GM21423 (cell line): ENCODE results near the gene CDIPT.
"Not testable (repeated sequence)": the region's sequence is repeated elsewhere in the genome, so short reads cannot be mapped to it uniquely, and the experiment has no call there.

Experiments
- ATAC-seq: cut with Tn5 transposase; IDR thresholded peaks from one replicate; pipeline ENCODE4 v1.9.1; 2021; ENCODE audit warnings: mild to moderate bottlenecking, moderate library complexity; ENCODE audit not compliant: unreplicated experiment

The CDIPT gene

GRCh38 chr16:29862884-29863668 is at the start of gene CDIPT:
Gene CDIPT, minus strand, starts transcription at chr16:29863226. Its CDS starts 369 bp downstream, at chr16:29862857.
- peak; percentile 94 for ATAC-seq

GRCh38 chr16:29912087-29912486 is 49.1 kb upstream of the CDIPT start:
- no peak for ATAC-seq

GRCh38 chr16:29911676-29912010 is 48.6 kb upstream of the CDIPT start:
- ATAC-seq = no peak

- no peak for ATAC-seq
Measured at GRCh38 chr16:29910819-29911675, 48.0 kb upstream of the CDIPT start.

GRCh38 chr16:29909851-29910250 is 46.8 kb upstream of the CDIPT start:
- ATAC-seq = not testable (repeated sequence)

GRCh38 chr16:29909391-29909790 is 46.4 kb upstream of the CDIPT start:
- no peak for ATAC-seq

- no peak for ATAC-seq
Measured at GRCh38 chr16:29908719-29909220, 45.7 kb upstream of the CDIPT start.

- ATAC-seq = no peak
Measured at GRCh38 chr16:29907973-29908372, 44.9 kb upstream of the CDIPT start.

GRCh38 chr16:29906520-29907244 is 43.7 kb upstream of the CDIPT start:
- ATAC-seq = no peak

GRCh38 chr16:29905668-29906067 is 42.6 kb upstream of the CDIPT start:
- ATAC-seq = no peak

- no peak for ATAC-seq
Measured at GRCh38 chr16:29904947-29905346, 41.9 kb upstream of the CDIPT start.

GRCh38 chr16:29903590-29903989 is 40.6 kb upstream of the CDIPT start:
- no peak for ATAC-seq

- no peak for ATAC-seq
Measured at GRCh38 chr16:29901607-29901945, 38.5 kb upstream of the CDIPT start.

GRCh38 chr16:29900888-29901606 is 38.0 kb upstream of the CDIPT start:
- ATAC-seq = no peak

GRCh38 chr16:29900102-29900887 is 37.3 kb upstream of the CDIPT start, which contains the start of gene ASPHD1:
Gene ASPHD1, plus strand, starts transcription at chr16:29900488. Its CDS starts 484 bp downstream, at chr16:29900972.
- ATAC-seq = no peak

GRCh38 chr16:29899516-29900101 is 36.6 kb upstream of the CDIPT start, which contains the start of gene SEZ6L2:
Gene SEZ6L2, minus strand, starts transcription at chr16:29899550. Its CDS starts 531 bp downstream, at chr16:29899019.
- ATAC-seq = no peak

GRCh38 chr16:29898804-29899515 is 35.9 kb upstream of the CDIPT start:
- no peak for ATAC-seq

GRCh38 chr16:29898135-29898803 is 35.2 kb upstream of the CDIPT start:
- no peak for ATAC-seq
